Upper lobe of left lung (tissue), 4 donors: Measurements from ENCODE around the gene PBX2.

Experiments used
- EP300 ChIP-seq, 4 donors: sonication (generic); formaldehyde crosslinking; IDR thresholded peaks; one replicate each; pipeline ENCODE4 v1.5.1; 2017; ENCODE audit warnings: antibody characterized with exemption in 4 of 4, control low read depth in 2 of 4
- POLR2A ChIP-seq, 4 donors: fragments of 450-650 bp; IDR thresholded peaks; one replicate each; pipeline ENCODE4 v1.5.1; 2016 to 2017; ENCODE audit warnings: antibody characterized with exemption in 4 of 4, mild to moderate bottlenecking in 2 of 4

GRCh38 chr6:32204268-32204715 lies 14.3 kb upstream of the PBX2 start:
- TF ChIP-seq POLR2A (IDR thresholded peaks at IDR 0.05), result no peak
- no peak for TF ChIP-seq EP300 (IDR thresholded peaks at IDR 0.05)
